Testis (tissue), 2 donors: ENCODE measurements around the gene COL1A2.

Experiments
- CTCF ChIP-seq, 3 experiments: fragments of 450-650 bp in 2 of 3; fragments of 200-600 bp in 1 of 3; sonication (generic) in 1 of 3; IDR thresholded peaks; one replicate each; pipeline ENCODE4 v1.5.1; 2016 to 2019; ENCODE audit warnings: antibody characterized with exemption in 3 of 3, mild to moderate bottlenecking in 2 of 3, moderate library complexity in 1 of 3
- POLR2A ChIP-seq: fragments of 450-650 bp; IDR thresholded peaks from one replicate; pipeline ENCODE4 v1.6.1; 2017; ENCODE audit warnings: antibody characterized with exemption, mild to moderate bottlenecking, moderate library complexity

- TF ChIP-seq POLR2A (no peak), CTCF (IDR thresholded peaks at IDR 0.05) (no peak)
Observed at GRCh38 chr7:94403546-94403945, 8.9 kb downstream of the COL1A2 start.
